Endometrium (tissue), 2 donors: ENCODE results near the gene HBA2.
"Not testable (repeated sequence)": the region's sequence is repeated elsewhere in the genome, so short reads cannot be mapped to it uniquely, and the experiment has no call there.

Source experiments
- FAIRE-seq: peaks from 2 replicates; lab custom pipeline; 2012; peaks lifted over from hg19 to GRCh38; lab: Jason Lieb, UNC
- donor health status: control.
- donor health status: control.

HBA2 gene

DNA sequence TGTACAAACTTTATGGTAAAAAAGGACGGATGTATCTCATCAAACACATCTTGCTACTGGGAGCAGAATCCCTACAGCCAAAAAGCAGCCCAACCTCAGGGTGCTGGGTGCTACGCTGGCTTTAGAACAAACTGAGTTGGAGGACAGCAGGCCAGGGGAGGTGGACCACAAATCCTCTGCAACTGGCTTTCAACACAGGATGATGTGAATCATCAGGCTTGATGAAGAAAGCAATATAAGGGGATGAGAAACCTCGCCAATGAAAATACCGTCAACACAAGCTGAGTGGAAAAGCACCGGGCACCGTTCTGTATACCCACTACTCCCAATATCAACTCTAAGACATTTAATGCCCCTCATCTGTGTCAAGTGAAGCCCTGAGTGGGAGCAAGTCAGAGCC is 21.8 kb downstream of the HBA2 start:
- no peak for FAIRE-seq

GRCh38 chr16:200388-200787 is 27.7 kb downstream of the HBA2 start:
- no peak for FAIRE-seq

- FAIRE-seq: no peak
Observed at GRCh38 chr16:203246-203645, 30.6 kb downstream of the HBA2 start.

- FAIRE-seq: not testable (repeated sequence)
Observed at GRCh38 chr16:204046-204445, 31.4 kb downstream of the HBA2 start.

DNA sequence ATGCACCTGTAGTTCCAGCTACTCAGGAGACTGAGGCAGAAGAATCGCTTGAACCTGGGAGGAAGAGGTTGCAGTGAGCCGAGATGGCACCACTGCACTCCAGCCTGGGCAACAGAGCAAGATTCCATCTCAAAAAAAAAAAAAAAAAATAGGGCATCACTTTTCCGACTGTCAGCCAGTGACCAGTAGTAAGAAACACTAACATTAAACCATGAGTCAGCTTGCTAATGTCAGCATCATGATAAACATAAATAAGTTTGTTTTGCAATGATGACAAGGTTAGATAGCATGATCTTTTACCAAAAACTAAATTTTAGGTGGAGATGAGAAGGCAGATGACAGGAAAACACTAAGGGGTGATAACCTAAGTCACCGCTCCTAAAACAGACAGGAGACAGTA is 36.7 kb downstream of the HBA2 start:
- not testable (repeated sequence) for FAIRE-seq

GRCh38 chr16:211631-212180 is 39.0 kb downstream of the HBA2 start:
- not testable (repeated sequence) for FAIRE-seq

GRCh38 chr16:212999-213398 is 40.3 kb downstream of the HBA2 start:
- FAIRE-seq: no peak

GRCh38 chr16:220021-220420 is 47.3 kb downstream of the HBA2 start:
- FAIRE-seq: no peak
